GM11168 (cell line): ENCODE measurements around the gene RASAL2.

Source experiments
- in situ Hi-C: fragments of 300-500 bp; cut with MboI; formaldehyde crosslinking; loops from one replicate; pipeline ENCODE4 v1.12.0; 2022; ENCODE audit warnings: low sequenced_read_pairs; ENCODE audit not compliant: unreplicated experiment

Gene RASAL2

GRCh38 chr1:178411756-178412399, 318.0 kb downstream of the RASAL2 start:
- in situ Hi-C loops = no loop called here

- in situ Hi-C loops = no loop called here
Observed at GRCh38 chr1:178412400-178412770, 318.5 kb downstream of the RASAL2 start.

- in situ Hi-C loops = no loop called here
Observed at GRCh38 chr1:178417858-178418257, 324.0 kb downstream of the RASAL2 start.

GRCh38 chr1:178418284-178418955, 324.5 kb downstream of the RASAL2 start:
- in situ Hi-C loops = no loop called here

GRCh38 chr1:178434360-178434759, 340.5 kb downstream of the RASAL2 start:
- in situ Hi-C loops = no loop called here

GRCh38 chr1:178434899-178435435, 341.1 kb downstream of the RASAL2 start:
- in situ Hi-C loops = no loop called here

- in situ Hi-C loops = no loop called here
Observed at GRCh38 chr1:178436899-178437298, 343.0 kb downstream of the RASAL2 start.

GRCh38 chr1:178438432-178438831, 344.5 kb downstream of the RASAL2 start:
- in situ Hi-C loops = no loop called here

- in situ Hi-C loops = no loop called here
Observed at GRCh38 chr1:178442925-178443324, 349.0 kb downstream of the RASAL2 start.

GRCh38 chr1:178450871-178451270, 357.0 kb downstream of the RASAL2 start:
- in situ Hi-C loops = no loop called here

- in situ Hi-C loops = no loop called here
Observed at GRCh38 chr1:178451529-178451928, 357.6 kb downstream of the RASAL2 start.

GRCh38 chr1:178452013-178452412, 358.1 kb downstream of the RASAL2 start:
- in situ Hi-C loops = no loop called here

- in situ Hi-C loops = no loop called here
Observed at GRCh38 chr1:178456472-178456871, 362.6 kb downstream of the RASAL2 start.

GRCh38 chr1:178457651-178458050, 363.7 kb downstream of the RASAL2 start:
- in situ Hi-C loops = no loop called here

- in situ Hi-C loops = no loop called here
Observed at GRCh38 chr1:178458203-178458602, 364.3 kb downstream of the RASAL2 start.

- in situ Hi-C loops = no loop called here
Observed at GRCh38 chr1:178461104-178461503, 367.2 kb downstream of the RASAL2 start.

GRCh38 chr1:178461701-178462100, 367.8 kb downstream of the RASAL2 start:
- in situ Hi-C loops = no loop called here

- in situ Hi-C loops = no loop called here
Observed at GRCh38 chr1:178464141-178464540, 370.2 kb downstream of the RASAL2 start.

GRCh38 chr1:178464566-178464965, 370.7 kb downstream of the RASAL2 start:
- in situ Hi-C loops = no loop called here

- in situ Hi-C loops = no loop called here
Observed at GRCh38 chr1:178465011-178465410, 371.1 kb downstream of the RASAL2 start.

- in situ Hi-C loops = no loop called here
Observed at GRCh38 chr1:178467837-178468236, 373.9 kb downstream of the RASAL2 start.
